CD4-positive, alpha-beta T cell treated with Interleukin-17A for 1 hour (primary cell): Measurements from ENCODE around the gene PHB1.

Experiments
- DNase-seq: peaks from one replicate; pipeline ENCODE4 v3.0.0-alpha.2; 2020

The PHB1 gene

GRCh38 chr17:49414622-49415350 is at the start of gene PHB1:
PHB1 (minus strand) TSS chr17:49414882; CDS start chr17:49413264, 1,618 bp downstream.
- peak; percentile 98 for DNase-seq

- DNase-seq: no peak
These were observed 49.4 kb upstream of the PHB1 start for GRCh38 chr17:49464049-49464448.

- DNase-seq: no peak
These were observed 46.9 kb upstream of the PHB1 start for GRCh38 chr17:49461580-49461979.

GRCh38 chr17:49460401-49460800 is 45.7 kb upstream of the PHB1 start:
- DNase-seq: no peak

GRCh38 chr17:49459401-49459984 is 44.8 kb upstream of the PHB1 start:
- no peak for DNase-seq

- no peak for DNase-seq
These were observed 43.2 kb upstream of the PHB1 start for GRCh38 chr17:49457564-49458535.

GRCh38 chr17:49456183-49456965 is 41.7 kb upstream of the PHB1 start:
- no peak for DNase-seq

GRCh38 chr17:49455272-49455861 is 40.7 kb upstream of the PHB1 start:
- no peak for DNase-seq

GRCh38 chr17:49454050-49454449 is 39.4 kb upstream of the PHB1 start:
- DNase-seq: no peak

GRCh38 chr17:49452661-49453060 is 38.0 kb upstream of the PHB1 start:
- no peak for DNase-seq

GRCh38 chr17:49452201-49452600 is 37.5 kb upstream of the PHB1 start:
- DNase-seq: no peak

GRCh38 chr17:49450735-49451134 is 36.1 kb upstream of the PHB1 start:
- no peak for DNase-seq

GRCh38 chr17:49450181-49450580 is 35.5 kb upstream of the PHB1 start:
- no peak for DNase-seq

- DNase-seq: no peak
These were observed 33.1 kb upstream of the PHB1 start for GRCh38 chr17:49447628-49448302.

GRCh38 chr17:49445591-49445990 is 30.9 kb upstream of the PHB1 start:
- no peak for DNase-seq

- no peak for DNase-seq
These were observed 29.7 kb upstream of the PHB1 start for GRCh38 chr17:49444384-49444783.

- DNase-seq: no peak
These were observed 29.2 kb upstream of the PHB1 start for GRCh38 chr17:49443862-49444261.

- DNase-seq: no peak
These were observed 27.4 kb upstream of the PHB1 start for GRCh38 chr17:49442041-49442440.

- no peak for DNase-seq
These were observed 26.9 kb upstream of the PHB1 start for GRCh38 chr17:49441578-49441977.

- no peak for DNase-seq
These were observed 25.9 kb upstream of the PHB1 start for GRCh38 chr17:49440581-49440980.

GRCh38 chr17:49439673-49440571 is 25.2 kb upstream of the PHB1 start:
- no peak for DNase-seq
